HepG2 (cell line): ENCODE results near the gene HMMR. TPM values are rescaled to one million over a fixed set of nuclear protein-coding genes. Genes with fewer than 3 reads are reported as not detected.

Experiments
- ATF1 ChIP-seq: IDR thresholded peaks from 2 replicates; pipeline ENCODE4 v1.6.1; 2016; ENCODE audit warnings: mild to moderate bottlenecking, control low read depth
- FOSL2 ChIP-seq: sonication (generic); formaldehyde crosslinking; IDR thresholded peaks from 2 replicates; pipeline ENCODE4 v1.4.0; 2020; ENCODE audit warnings: missing genetic modification reagents
- GTF2F1 ChIP-seq: fragments of 150-350 bp; IDR thresholded peaks from 2 replicates; pipeline ENCODE4 v1.6.1; 2014; ENCODE audit warnings: low read length
- KDM5B ChIP-seq: sonication (generic); formaldehyde crosslinking; IDR thresholded peaks from 2 replicates; pipeline ENCODE4 v1.4.0; 2020; ENCODE audit warnings: missing genetic modification reagents, mild to moderate bottlenecking, borderline replicate concordance
- MAFG ChIP-seq: sonication (generic); formaldehyde crosslinking; IDR thresholded peaks from 2 replicates; pipeline ENCODE4 v1.5.1; 2020; ENCODE audit warnings: mild to moderate bottlenecking, missing genetic modification reagents
- NR2C2 ChIP-seq: sonication (generic); formaldehyde crosslinking; IDR thresholded peaks from 2 replicates; pipeline ENCODE4 v1.4.0; 2020; ENCODE audit warnings: missing genetic modification reagents, mild to moderate bottlenecking, moderate library complexity, borderline replicate concordance
- POGK ChIP-seq: sonication (generic); formaldehyde crosslinking; conservative IDR thresholded peaks from 2 replicates; pipeline ENCODE4 v1.8.0; 2022; ENCODE audit warnings: mild to moderate bottlenecking, moderate library complexity, missing genetic modification reagents
- RBM22 ChIP-seq: fragments of 200-400 bp; formaldehyde crosslinking; optimal IDR thresholded peaks from 2 replicates; pipeline ENCODE3; 2017; ENCODE audit warnings: mild to moderate bottlenecking, low read length, moderate library complexity
- RBM39 ChIP-seq: fragments of 200-400 bp; formaldehyde crosslinking; IDR thresholded peaks from one replicate; pipeline ENCODE4 v1.6.1; 2018; ENCODE audit warnings: antibody characterized with exemption, mild to moderate bottlenecking, low read depth, low read length; ENCODE audit not compliant: poor library complexity, severe bottlenecking
- RCOR2 ChIP-seq: IDR thresholded peaks from 2 replicates; pipeline ENCODE4 v1.6.1; 2016; ENCODE audit warnings: missing biosample characterization, missing genetic modification reagents
- SAFB2 ChIP-seq: sonication (generic); formaldehyde crosslinking; IDR thresholded peaks from 2 replicates; pipeline ENCODE4 v1.5.1; 2020; ENCODE audit warnings: missing genetic modification reagents, low read depth, mild to moderate bottlenecking, borderline replicate concordance
- SALL1 ChIP-seq: sonication (generic); formaldehyde crosslinking; IDR thresholded peaks from 2 replicates; pipeline ENCODE4 v1.8.0; 2022; ENCODE audit warnings: mild to moderate bottlenecking, missing genetic modification reagents
- TRAFD1 ChIP-seq: sonication (generic); formaldehyde crosslinking; IDR thresholded peaks from 2 replicates; pipeline ENCODE4 v1.5.1; 2020; ENCODE audit warnings: missing genetic modification reagents, mild to moderate bottlenecking, borderline replicate concordance
- ZMAT5 ChIP-seq: sonication (generic); formaldehyde crosslinking; IDR thresholded peaks from 2 replicates; pipeline ENCODE4 v1.5.0; 2020; ENCODE audit warnings: mild to moderate bottlenecking, low read depth, missing genetic modification reagents, borderline replicate concordance
- ZNF10 ChIP-seq: sonication (generic); formaldehyde crosslinking; IDR thresholded peaks from 2 replicates; pipeline ENCODE4 v1.4.0; 2020; ENCODE audit warnings: mild to moderate bottlenecking, low read depth, missing genetic modification reagents, borderline replicate concordance
- ZNF232 ChIP-seq: sonication (generic); formaldehyde crosslinking; IDR thresholded peaks from 2 replicates; pipeline ENCODE4 v1.4.0; 2020; ENCODE audit warnings: missing genetic modification reagents, borderline replicate concordance
- ZNF282 ChIP-seq: fragments of 450-650 bp; IDR thresholded peaks from 2 replicates; pipeline ENCODE4 v1.6.1; 2018; ENCODE audit not compliant: partially characterized antibody
- ZNF512 ChIP-seq: sonication (generic); formaldehyde crosslinking; IDR thresholded peaks from 2 replicates; pipeline ENCODE4 v1.4.0; 2020; ENCODE audit warnings: mild to moderate bottlenecking, missing genetic modification reagents
- ZNF512B ChIP-seq: sonication (generic); formaldehyde crosslinking; IDR thresholded peaks from 2 replicates; pipeline ENCODE4 v1.5.1; 2020; ENCODE audit warnings: missing genetic modification reagents, mild to moderate bottlenecking, borderline replicate concordance
- ZNF556 ChIP-seq: sonication (generic); formaldehyde crosslinking; IDR thresholded peaks from 2 replicates; pipeline ENCODE4 v1.4.0; 2020; ENCODE audit warnings: mild to moderate bottlenecking, missing genetic modification reagents, borderline replicate concordance
- ZNF644 ChIP-seq: IDR thresholded peaks from 2 replicates; pipeline ENCODE4 v1.6.1; 2016; ENCODE audit warnings: low read depth
- polyA plus RNA-seq, 8 experiments: library from polyadenylated mRNA; depleted of rRNA in 3 of 8; stranded (reverse) in 7 of 8; unstranded in 1 of 8; fragments of >200 nt; fragmentation: Illumina TruSeq in 4 of 8; extraction: Trizol in 4 of 8; gene quantifications; 2 replicates each; pipeline versions ENCODE4 v1.2.1 to v1.2.3, GENCODE V29; 2011 to 2016; ENCODE audit warnings: low read depth in 4 of 8, missing spikeins in 1 of 8, mixed read lengths in 1 of 8; ENCODE audit not compliant: insufficient read depth in 1 of 8
- total RNA-seq, 5 experiments: library from RNA; depleted of rRNA; stranded (reverse); fragments of >200 nt; fragmentation: Illumina TruSeq; extraction: Trizol; gene quantifications; 2 replicates each; pipeline ENCODE4 v1.2.3, GENCODE V29; 2016; ENCODE audit warnings: low read depth in 1 of 5

HMMR gene
- total and polyA plus RNA-seq, 2 of the 13 experiments (the other 11 are each of a cell fraction or from before 2014, with no cell fraction given): 8.5 to 48.3 TPM

GRCh38 chr5:163459819-163460561 is 442 bp upstream of the HMMR start, which contains the start of gene NUDCD2 (continued):
- TF ChIP-seq ZNF512B (CRISPR knock-in tag): no peak
- TF ChIP-seq ZNF644: no peak
- TF ChIP-seq ZNF282: no peak
- TF ChIP-seq SALL1 (CRISPR knock-in tag): peak; percentile 89
- peak; percentile 23 for TF ChIP-seq FOSL2 (CRISPR knock-in tag)
- peak; percentile 59; the same call in 1 of the 2 replicates for TF ChIP-seq ZNF556
- TF ChIP-seq RCOR2 (CRISPR knock-in tag): no peak
- no peak for TF ChIP-seq ZMAT5 (CRISPR knock-in tag)
- TF ChIP-seq ZNF512 (CRISPR knock-in tag): no peak
- TF ChIP-seq KDM5B (CRISPR knock-in tag): peak; percentile 89; the same call in 1 of the 2 replicates
- TF ChIP-seq GTF2F1: no peak
- TF ChIP-seq ATF1 (CRISPR knock-in tag): peak; percentile 16; the same call in 1 of the 2 replicates
- no peak for TF ChIP-seq TRAFD1 (CRISPR knock-in tag)
- 0 out of 2 replicates have a peak, but pooled peaks have one; percentile 25 for TF ChIP-seq MAFG (CRISPR knock-in tag)
- peak; percentile 90; the same call in 1 of the 2 replicates for TF ChIP-seq ZNF232 (CRISPR knock-in tag)
- TF ChIP-seq POGK: peak; percentile 84
- TF ChIP-seq RBM39: peak; percentile 58
- no peak for TF ChIP-seq ZNF10
- TF ChIP-seq NR2C2 (CRISPR knock-in tag): peak; percentile 88
- no peak for TF ChIP-seq SAFB2
- no peak for TF ChIP-seq RBM22
